Endothelial cell of umbilical vein (primary cell): ENCODE data around the gene ASPHD2. TPM values are rescaled to one million over a fixed set of nuclear protein-coding genes. Genes with fewer than 3 reads are reported as not detected.

Source experiments
- BruUV-seq: library from RNA; stranded (reverse); fragments of 400-500 nt; replicated peaks from 2 replicates; lab custom pipeline; 2021; lab: Mats Ljungman, UMichigan
- CTCF ChIA-PET: fragments of 300-600, 350-600 bp; sonication (Branson Sonifier 250); formaldehyde crosslinking; loops from one replicate; lab custom pipeline; 2021; ENCODE audit warnings: antibody characterized with exemption, inconsistent platforms; lab: Charles Lee
- POLR2A ChIA-PET: fragments of 300-600, 350-600 bp; sonication (Branson Sonifier 250); formaldehyde crosslinking; loops from one replicate; lab custom pipeline; 2021; ENCODE audit warnings: antibody characterized with exemption, inconsistent platforms; lab: Charles Lee
- DNase-seq: peaks from one replicate; pipeline ENCODE4 v3.0.0-alpha.2; 2011; ENCODE audit warnings: low read depth, low spot score
- FAIRE-seq: peaks from 2 replicates; lab custom pipeline; 2011; peaks lifted over from hg19 to GRCh38; lab: Jason Lieb, UNC
- H2AFZ ChIP-seq: 2 replicates; pipeline ENCODE4 v1.6.0; 2012; ENCODE audit warnings: low read depth, low read length, control low read depth, inconsistent platforms
- H3K27ac ChIP-seq: 2 replicates; pipeline ENCODE4 v1.5.1; 2011; ENCODE audit warnings: low read depth, mild to moderate bottlenecking, control low read depth, low read length, moderate library complexity; ENCODE audit not compliant: insufficient read depth
- H3K27me3 ChIP-seq, 2 experiments: 2 replicates each; pipeline versions ENCODE4 v1.6.0 to v1.6.1; 2011; ENCODE audit warnings: low read length in 2 of 2, mixed read lengths in 1 of 2; ENCODE audit not compliant: control insufficient read depth in 2 of 2, insufficient read depth in 2 of 2
- H3K36me3 ChIP-seq, 2 experiments: 2 replicates in 1 of 2; 3 replicates in 1 of 2; pipeline ENCODE4 v1.5.1; 2011; ENCODE audit warnings: low read length in 2 of 2, mild to moderate bottlenecking in 1 of 2, moderate library complexity in 1 of 2; ENCODE audit not compliant: control insufficient read depth in 2 of 2, insufficient read depth in 2 of 2; ENCODE audit errors: extremely low read depth in 1 of 2
- H3K4me1 ChIP-seq: 3 replicates; pipeline ENCODE4 v1.5.1; 2011; ENCODE audit warnings: mild to moderate bottlenecking, low read length; ENCODE audit not compliant: control insufficient read depth, insufficient read depth; ENCODE audit errors: extremely low read depth
- H3K4me2 ChIP-seq: 2 replicates; pipeline ENCODE4 v1.6.1; 2011; ENCODE audit warnings: low read length, control low read depth, mixed read lengths; ENCODE audit not compliant: insufficient read depth
- H3K4me3 ChIP-seq, 3 experiments: fragments of 200-600 bp in 1 of 3; sonication (generic), shearing (Covaris generic) in 1 of 3; replicated peaks in 1 of 3; 2 replicates each; pipeline ENCODE4 v1.5.1; 2011 to 2016; ENCODE audit warnings: control low read depth in 3 of 3, low read length in 3 of 3, mild to moderate bottlenecking in 2 of 3, inconsistent platforms in 1 of 3, low read depth in 1 of 3, moderate library complexity in 1 of 3; ENCODE audit not compliant: insufficient read depth in 1 of 3
- H3K79me2 ChIP-seq: 2 replicates; pipeline ENCODE4 v1.6.0; 2012; ENCODE audit warnings: low read length, inconsistent platforms; ENCODE audit not compliant: control insufficient read depth, insufficient read depth
- H3K9ac ChIP-seq: replicated peaks from 2 replicates; pipeline ENCODE3; 2011; ENCODE audit warnings: low read length, control low read depth; ENCODE audit not compliant: insufficient read depth; ENCODE audit errors: extremely low read depth
- H3K9me1 ChIP-seq: replicated peaks from 3 replicates; pipeline ENCODE4 v1.6.0; 2011; ENCODE audit warnings: mild to moderate bottlenecking, low read length; ENCODE audit not compliant: control insufficient read depth, insufficient read depth; ENCODE audit errors: extremely low read depth
- H3K9me3 ChIP-seq: replicated peaks from 2 replicates; pipeline ENCODE4 v1.5.1; 2012; ENCODE audit warnings: low read length, inconsistent platforms; ENCODE audit not compliant: control insufficient read depth, insufficient read depth
- H4K20me1 ChIP-seq: replicated peaks from 2 replicates; pipeline ENCODE3; 2011; ENCODE audit warnings: mild to moderate bottlenecking, low read length; ENCODE audit not compliant: control insufficient read depth, insufficient read depth; ENCODE audit errors: extremely low read depth
- EZH2 ChIP-seq: IDR thresholded peaks from 2 replicates; pipeline ENCODE4 v1.6.1; 2012; ENCODE audit warnings: borderline replicate concordance, low read depth, mild to moderate bottlenecking, moderate library complexity, low read length, inconsistent platforms; ENCODE audit not compliant: severe bottlenecking
- FOS ChIP-seq: IDR thresholded peaks from 2 replicates; pipeline ENCODE4 v1.6.1; 2011; ENCODE audit warnings: mild to moderate bottlenecking, low read length, moderate library complexity, borderline replicate concordance; ENCODE audit not compliant: insufficient read depth
- GATA2 ChIP-seq: IDR thresholded peaks from 2 replicates; pipeline ENCODE4 v1.7.0; 2011; ENCODE audit warnings: low read depth, mild to moderate bottlenecking, moderate library complexity, mixed read lengths, low read length; ENCODE audit not compliant: insufficient read length, insufficient read depth
- JUN ChIP-seq: IDR thresholded peaks from 2 replicates; pipeline ENCODE4 v1.6.1; 2011; ENCODE audit warnings: borderline replicate concordance, low read depth; ENCODE audit not compliant: insufficient read length, insufficient read depth
- MYC ChIP-seq: IDR thresholded peaks from one replicate; pipeline ENCODE4 v1.6.1; 2011; ENCODE audit warnings: mild to moderate bottlenecking, low read depth, low read length
- POLR2A ChIP-seq: IDR thresholded peaks from 2 replicates; pipeline ENCODE4 v1.6.1; 2012; ENCODE audit warnings: low read depth, mild to moderate bottlenecking, control low read depth, low read length
- POLR2AphosphoS5 ChIP-seq: IDR thresholded peaks from 2 replicates; pipeline ENCODE4 v1.6.1; 2012; ENCODE audit warnings: low read depth, mild to moderate bottlenecking, control low read depth, low read length, moderate library complexity; ENCODE audit not compliant: insufficient read depth
- dilution Hi-C: fragments of 300-500 bp; cut with MboI; formaldehyde crosslinking; loops from one replicate; pipeline ENCODE4 v1.15.0; 2019; ENCODE audit warnings: low sequenced_read_pairs; ENCODE audit not compliant: extremely low pct_ligation_motif_present
- intact Hi-C: fragments of 100-400 bp; cut with micrococcal nuclease; formaldehyde crosslinking; loops from one replicate; pipeline ENCODE4 v1.10.0; 2022
- polyA plus RNA-seq, 4 experiments: library from polyadenylated mRNA; depleted of rRNA in 3 of 4; stranded (reverse) in 3 of 4; unstranded in 1 of 4; fragments of >200 nt; gene quantifications; 2 replicates each; pipeline versions ENCODE4 v1.2.1 to v1.2.3, GENCODE V29; 2011 to 2012; ENCODE audit warnings: missing spikeins in 1 of 4
- total RNA-seq: library from RNA; stranded (reverse); gene quantifications from 2 replicates; pipeline ENCODE4 v1.2.3, GENCODE V29; 2021
- TF ChIP-seq, protein P1 (sequence below): IDR thresholded peaks from 2 replicates; pipeline ENCODE4 v1.6.1; 2011; ENCODE audit not compliant: insufficient read depth, insufficient read length
- TF ChIP-seq, protein P2 (sequence below), 2 donors: IDR thresholded peaks; 1 replicate in 1 of 2; 2 replicates in 1 of 2; pipeline ENCODE4 v1.5.1; 2011; ENCODE audit warnings: low read length in 2 of 2, mild to moderate bottlenecking in 2 of 2, moderate library complexity in 2 of 2, control low read depth in 1 of 2, inconsistent platforms in 1 of 2, low read depth in 1 of 2; ENCODE audit not compliant: insufficient read depth in 1 of 2; ENCODE audit errors: extremely low read depth in 1 of 2

ASPHD2 gene
- total and polyA plus RNA-seq, 2 donors (not counting 3 experiments of a cell fraction or from before 2014, with no cell fraction given), result 4.8 to 5.5 TPM

DNA sequence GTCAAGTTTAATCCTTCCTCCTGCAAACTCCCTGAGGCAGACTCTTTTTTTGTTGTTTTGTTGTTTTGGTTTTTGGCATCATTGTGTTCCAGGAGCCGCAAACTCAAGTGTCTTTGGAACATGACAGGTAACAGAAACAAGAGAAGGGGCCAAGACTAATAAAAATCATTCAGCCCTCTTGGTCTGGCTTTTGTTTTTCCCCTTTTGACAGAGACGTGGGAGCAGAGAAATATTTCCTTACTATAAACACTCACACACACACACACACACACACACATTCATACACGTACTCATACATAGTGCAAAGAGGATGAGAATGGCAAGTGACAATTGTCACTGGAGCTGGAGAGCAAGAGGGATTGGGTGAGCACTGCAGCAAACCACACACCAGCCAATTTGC is 10.4 kb upstream of the ASPHD2 start:
- no peak overlapping the region for H3K9ac ChIP-seq
- H4K20me1 ChIP-seq, result no peaks in the 10 kb centered on the region
- dilution Hi-C loops (no loop called here), intact Hi-C loops (no loop called here)
- H3K27ac ChIP-seq, result no peak overlapping the region
- DNase-seq (no peak), FAIRE-seq (no peak)
- no peak overlapping the region for H3K4me3 ChIP-seq
- no peaks in the 10 kb centered on the region for H3K9me1 ChIP-seq
- ChIA-PET CTCF (interaction anchor here (1.2 to 1.6 kb wide), 3 partner anchors 13 to 52 kb away, joined by 3 to 4 read pairs (median 3); no protein-coding TSS in a partner anchor), POLR2A (no interaction called here)
- H2AFZ ChIP-seq, result no peak overlapping the region
- no peaks in the 10 kb centered on the region for H3K36me3 ChIP-seq
- H3K27me3 ChIP-seq, result peaks cover 25 to 32% of the 10 kb centered on the region in 2 experiments
- no peak overlapping the region for H3K4me2 ChIP-seq
- TF ChIP-seq, protein P1, sequence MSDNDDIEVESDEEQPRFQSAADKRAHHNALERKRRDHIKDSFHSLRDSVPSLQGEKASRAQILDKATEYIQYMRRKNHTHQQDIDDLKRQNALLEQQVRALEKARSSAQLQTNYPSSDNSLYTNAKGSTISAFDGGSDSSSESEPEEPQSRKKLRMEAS, result no peak
- no peak for TF ChIP-seq JUN
- TF ChIP-seq, protein P2, sequence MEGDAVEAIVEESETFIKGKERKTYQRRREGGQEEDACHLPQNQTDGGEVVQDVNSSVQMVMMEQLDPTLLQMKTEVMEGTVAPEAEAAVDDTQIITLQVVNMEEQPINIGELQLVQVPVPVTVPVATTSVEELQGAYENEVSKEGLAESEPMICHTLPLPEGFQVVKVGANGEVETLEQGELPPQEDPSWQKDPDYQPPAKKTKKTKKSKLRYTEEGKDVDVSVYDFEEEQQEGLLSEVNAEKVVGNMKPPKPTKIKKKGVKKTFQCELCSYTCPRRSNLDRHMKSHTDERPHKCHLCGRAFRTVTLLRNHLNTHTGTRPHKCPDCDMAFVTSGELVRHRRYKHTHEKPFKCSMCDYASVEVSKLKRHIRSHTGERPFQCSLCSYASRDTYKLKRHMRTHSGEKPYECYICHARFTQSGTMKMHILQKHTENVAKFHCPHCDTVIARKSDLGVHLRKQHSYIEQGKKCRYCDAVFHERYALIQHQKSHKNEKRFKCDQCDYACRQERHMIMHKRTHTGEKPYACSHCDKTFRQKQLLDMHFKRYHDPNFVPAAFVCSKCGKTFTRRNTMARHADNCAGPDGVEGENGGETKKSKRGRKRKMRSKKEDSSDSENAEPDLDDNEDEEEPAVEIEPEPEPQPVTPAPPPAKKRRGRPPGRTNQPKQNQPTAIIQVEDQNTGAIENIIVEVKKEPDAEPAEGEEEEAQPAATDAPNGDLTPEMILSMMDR (IDR thresholded peaks at IDR 0.05; ENCODE audit: extremely low read depth in 1 of 2, insufficient read depth in 1 of 2, low read depth in 1 of 2, low read length in 2 of 2), result no peak
- TF ChIP-seq MYC, result no peak
- TF ChIP-seq POLR2AphosphoS5, result no peak
- no peak for TF ChIP-seq GATA2
- TF ChIP-seq POLR2A, result no peak
- TF ChIP-seq FOS, result no peak
- TF ChIP-seq EZH2, result no peak
- H3K4me1 ChIP-seq, result no peaks in the 10 kb centered on the region
- BruUV-seq, result no TSS peak
- H3K79me2 ChIP-seq, result no peaks in the 10 kb centered on the region
- H3K9me3 ChIP-seq, result no peaks in the 10 kb centered on the region
